Caco-2 (cell line): ENCODE data around the gene LDB2. TPM values are rescaled to one million over a fixed set of nuclear protein-coding genes. Genes with fewer than 3 reads are reported as not detected.

ENCODE experiments used
- BruUV-seq: library from RNA; stranded (reverse); fragments of 400-500 nt; replicated peaks from 2 replicates; lab custom pipeline; 2021; lab: Mats Ljungman, UMichigan
- CTCF ChIA-PET: fragments of 300-600 bp; sonication (Branson Sonifier 250); formaldehyde crosslinking; loops from one replicate; lab custom pipeline; 2022; ENCODE audit warnings: antibody characterized with exemption; lab: Charles Lee
- POLR2A ChIA-PET: fragments of 300-600 bp; sonication (Branson Sonifier 250); formaldehyde crosslinking; loops from one replicate; lab custom pipeline; 2022; ENCODE audit warnings: antibody characterized with exemption; lab: Charles Lee
- DNase-seq, 2 experiments: peaks; one replicate each; pipeline versions ENCODE4 v3.0.0 to v3.0.0-alpha.2; 2020 to 2022
- H3K27me3 ChIP-seq: replicated peaks from 2 replicates; pipeline ENCODE4 v1.6.0; 2011; ENCODE audit warnings: low read length; ENCODE audit not compliant: control insufficient read depth, insufficient read depth
- H3K36me3 ChIP-seq: 2 replicates; pipeline ENCODE4 v1.5.1; 2011; ENCODE audit warnings: low read length; ENCODE audit not compliant: control insufficient read depth, insufficient read depth
- H3K4me1 ChIP-seq: fragments of 250-450 bp; sonication (Bioruptor Pico); 2 replicates; pipeline ENCODE4 v1.5.1; 2020; ENCODE audit warnings: mild to moderate bottlenecking
- H3K4me3 ChIP-seq: 2 replicates; pipeline ENCODE4 v1.5.1; 2011; ENCODE audit warnings: low read depth, mild to moderate bottlenecking, control low read depth, low read length
- H3K9me3 ChIP-seq: fragments of 250-450 bp; sonication (Bioruptor Pico); 2 replicates; pipeline ENCODE4 v1.5.1; 2020; ENCODE audit warnings: mild to moderate bottlenecking, moderate library complexity
- H3K27ac Mint-ChIP-seq: one replicate; pipeline ENCODE4 v1.8.0; 2022; ENCODE audit warnings: mixed read lengths; ENCODE audit not compliant: unreplicated experiment
- H3K27me3 Mint-ChIP-seq: one replicate; pipeline ENCODE4 v1.8.0; 2022; ENCODE audit warnings: mixed read lengths; ENCODE audit not compliant: insufficient read depth, unreplicated experiment
- H3K36me3 Mint-ChIP-seq: one replicate; pipeline ENCODE4 v1.8.0; 2022; ENCODE audit warnings: mild to moderate bottlenecking, mixed read lengths; ENCODE audit not compliant: insufficient read depth, unreplicated experiment
- H3K4me1 Mint-ChIP-seq: one replicate; pipeline ENCODE4 v1.8.0; 2022; ENCODE audit warnings: low read depth, mixed read lengths; ENCODE audit not compliant: unreplicated experiment
- H3K4me3 Mint-ChIP-seq: one replicate; pipeline ENCODE4 v1.8.0; 2022; ENCODE audit warnings: mild to moderate bottlenecking, moderate library complexity, mixed read lengths; ENCODE audit not compliant: unreplicated experiment
- H3K9me3 Mint-ChIP-seq: one replicate; pipeline ENCODE4 v1.8.0; 2022; ENCODE audit warnings: mixed read lengths; ENCODE audit not compliant: unreplicated experiment
- CTCF ChIP-seq, 2 experiments: fragments of 200-600 bp in 1 of 2; IDR thresholded peaks; 1 replicate in 1 of 2; 2 replicates in 1 of 2; pipeline versions ENCODE4 v1.5.1 to v1.8.0; 2011 to 2022; ENCODE audit warnings: antibody characterized with exemption in 1 of 2, control low read depth in 1 of 2, inconsistent platforms in 1 of 2, low read depth in 1 of 2, low read length in 1 of 2, mild to moderate bottlenecking in 1 of 2, moderate library complexity in 1 of 2; ENCODE audit not compliant: insufficient read depth in 1 of 2, severe bottlenecking in 1 of 2, unreplicated experiment in 1 of 2
- intact Hi-C: fragments of 100-400 bp; cut with micrococcal nuclease; formaldehyde crosslinking; loops from one replicate; pipeline ENCODE4 v1.10.0; 2022; ENCODE audit not compliant: unreplicated experiment
- total RNA-seq: library from RNA; stranded (reverse); gene quantifications from 2 replicates; pipeline ENCODE4 v1.2.3, GENCODE V29; 2022

The LDB2 gene
- total RNA-seq, 1 experiment from 2014 or later, result not detected

- Mint-ChIP-seq H3K4me3 (no peak overlapping the region), H3K27me3 (peaks cover 9% of the 10 kb centered on the region), H3K36me3 (no peaks in the 10 kb centered on the region), H3K4me1 (no peaks in the 10 kb centered on the region), H3K9me3 (no peaks in the 10 kb centered on the region), H3K27ac (no peak overlapping the region)
- no peaks in the 10 kb centered on the region for H3K9me3 ChIP-seq
- ChIA-PET POLR2A (no interaction called here), CTCF (no interaction called here)
- H3K4me1 ChIP-seq, result no peaks in the 10 kb centered on the region
- intact Hi-C loops, result no loop called here
- H3K4me3 ChIP-seq, result no peak overlapping the region
- no peak for DNase-seq
- no peaks in the 10 kb centered on the region for H3K27me3 ChIP-seq
- BruUV-seq, result no TSS peak
- no peaks in the 10 kb centered on the region for H3K36me3 ChIP-seq
- no peak for TF ChIP-seq CTCF (IDR thresholded peaks at IDR 0.05; ENCODE audit: insufficient read depth in 1 of 2, low read depth in 1 of 2, low read length in 1 of 2, severe bottlenecking in 1 of 2, unreplicated experiment in 1 of 2)
Observed at GRCh38 chr4:16606691-16607090, 291.8 kb downstream of the LDB2 start.

- DNase-seq, result no peak
- Mint-ChIP-seq H3K27ac (no peak overlapping the region), H3K27me3 (no peaks in the 10 kb centered on the region), H3K9me3 (no peaks in the 10 kb centered on the region), H3K36me3 (no peaks in the 10 kb centered on the region), H3K4me1 (no peaks in the 10 kb centered on the region), H3K4me3 (no peak overlapping the region)
- BruUV-seq, result no TSS peak
- ChIA-PET POLR2A (no interaction called here), CTCF (interaction anchor here (0.5 kb wide), 1 partner anchor 267 kb away, joined by 4 read pairs; no protein-coding TSS in a partner anchor)
- intact Hi-C loops, result no loop called here
- H3K4me3 ChIP-seq, result no peak overlapping the region
- H3K36me3 ChIP-seq, result no peaks in the 10 kb centered on the region
- H3K27me3 ChIP-seq, result no peaks in the 10 kb centered on the region
- no peak for TF ChIP-seq CTCF (IDR thresholded peaks at IDR 0.05; ENCODE audit: insufficient read depth in 1 of 2, low read depth in 1 of 2, low read length in 1 of 2, severe bottlenecking in 1 of 2, unreplicated experiment in 1 of 2)
- no peaks in the 10 kb centered on the region for H3K4me1 ChIP-seq
- H3K9me3 ChIP-seq, result no peaks in the 10 kb centered on the region
Observed at GRCh38 chr4:16603178-16603577, 295.3 kb downstream of the LDB2 start.

GRCh38 chr4:16598597-16599206 lies 299.7 kb downstream of the LDB2 start:
- Histone ChIP-seq H3K9me3 (no peaks in the 10 kb centered on the region), H3K4me1 (no peaks in the 10 kb centered on the region), H3K27me3 (no peaks in the 10 kb centered on the region), H3K4me3 (no peak overlapping the region), H3K36me3 (no peaks in the 10 kb centered on the region)
- Mint-ChIP-seq H3K9me3 (no peaks in the 10 kb centered on the region), H3K4me3 (no peak overlapping the region), H3K4me1 (no peaks in the 10 kb centered on the region), H3K27ac (no peak overlapping the region), H3K27me3 (peaks cover 3% of the 10 kb centered on the region), H3K36me3 (no peaks in the 10 kb centered on the region)
- POLR2A ChIA-PET, result no interaction called here
- intact Hi-C loops, result no loop called here
- no peak for DNase-seq
- no TSS peak for BruUV-seq
- no peak for TF ChIP-seq CTCF (IDR thresholded peaks at IDR 0.05; ENCODE audit: insufficient read depth in 1 of 2, low read depth in 1 of 2, low read length in 1 of 2, severe bottlenecking in 1 of 2, unreplicated experiment in 1 of 2)
- CTCF ChIA-PET, result no interaction called here
